GM21526 (cell line): Measurements from ENCODE around the gene RBPJL.

Experiments used
- ATAC-seq: cut with Tn5 transposase; IDR thresholded peaks from one replicate; pipeline ENCODE4 v1.9.1; 2021; ENCODE audit warnings: moderate library complexity; ENCODE audit not compliant: unreplicated experiment, low FRiP score

Gene RBPJL

GRCh38 chr20:45306431-45306982, at the start of gene RBPJL:
Gene RBPJL, plus strand, starts transcription at chr20:45306840. Its CDS starts 83 bp downstream, at chr20:45306923.
- ATAC-seq, result no peak

GRCh38 chr20:45257161-45257560, 49.5 kb upstream of the RBPJL start:
- ATAC-seq, result no peak

DNA sequence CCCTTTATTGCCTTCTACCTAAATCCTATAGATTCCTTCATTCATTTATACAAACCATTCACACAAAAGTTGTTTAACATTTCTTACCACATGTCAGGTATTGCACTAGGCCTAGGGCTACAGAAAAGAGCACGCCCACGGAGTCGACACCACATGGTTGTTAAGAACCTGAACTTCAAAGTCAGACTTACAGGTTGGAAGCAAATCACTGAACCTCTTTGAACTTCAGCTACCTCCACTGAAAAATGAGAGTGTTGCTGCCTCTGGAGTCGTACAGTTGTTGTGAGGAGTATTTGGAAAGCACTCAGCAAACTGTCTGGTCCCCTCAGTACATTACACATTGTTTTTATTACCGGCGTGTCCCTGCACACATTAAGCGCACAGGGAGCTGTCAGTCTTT, 48.9 kb upstream of the RBPJL start:
- no peak for ATAC-seq

DNA sequence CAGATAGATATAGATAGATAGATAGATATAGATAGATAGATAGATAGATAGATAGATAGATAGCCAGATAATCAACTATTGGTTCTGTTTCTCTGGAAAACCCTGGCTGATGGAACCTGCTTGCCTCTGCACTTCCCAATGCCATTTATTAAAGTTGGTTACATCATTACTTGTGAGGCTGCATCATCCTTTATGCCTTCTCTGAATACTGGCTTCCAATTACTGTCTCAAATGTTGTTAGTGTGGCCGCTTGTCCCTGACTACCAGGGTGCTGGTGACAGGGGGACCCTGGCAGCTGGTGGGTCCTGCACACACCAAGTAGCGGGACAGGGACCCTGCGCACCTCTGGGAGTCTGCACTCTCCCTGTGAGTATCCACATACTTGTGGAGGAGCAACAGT, 48.4 kb upstream of the RBPJL start:
- ATAC-seq, result no peak

- no peak for ATAC-seq
Observed at GRCh38 chr20:45258664-45259063, 48.0 kb upstream of the RBPJL start.

DNA sequence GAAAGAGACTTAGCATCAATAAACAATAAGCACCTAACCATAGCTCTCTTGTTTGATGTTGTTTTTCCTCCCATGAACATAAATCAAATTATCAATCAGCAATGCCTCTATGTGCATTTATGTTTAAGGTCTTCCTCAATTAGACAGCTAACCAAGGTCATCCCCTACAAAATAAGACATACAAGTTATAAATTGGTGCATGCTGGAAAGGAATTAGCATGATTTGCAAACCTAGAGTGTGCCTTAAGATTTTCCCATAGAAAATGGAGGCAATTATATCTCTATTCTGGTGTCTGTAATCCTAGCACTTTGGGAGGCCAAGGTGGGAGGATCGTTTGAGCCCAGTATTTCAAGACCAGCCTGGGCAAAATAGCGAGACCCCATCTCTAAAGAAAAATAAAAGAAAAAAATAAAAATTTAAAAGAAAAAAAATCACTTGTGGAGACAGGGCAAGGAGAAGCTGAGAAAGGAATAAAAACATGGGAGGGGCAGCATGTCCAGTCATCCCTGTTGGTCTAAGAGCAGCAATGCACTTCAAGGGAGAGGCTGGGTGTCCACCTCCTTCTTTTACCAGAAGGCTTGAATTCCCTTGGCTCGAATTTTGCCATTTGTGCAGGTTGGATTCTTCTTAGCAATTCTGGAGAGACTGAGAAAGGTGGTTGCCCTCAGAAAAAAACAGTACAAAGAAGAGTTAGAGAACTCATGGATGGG, 42.9 kb upstream of the RBPJL start:
- no peak for ATAC-seq

DNA sequence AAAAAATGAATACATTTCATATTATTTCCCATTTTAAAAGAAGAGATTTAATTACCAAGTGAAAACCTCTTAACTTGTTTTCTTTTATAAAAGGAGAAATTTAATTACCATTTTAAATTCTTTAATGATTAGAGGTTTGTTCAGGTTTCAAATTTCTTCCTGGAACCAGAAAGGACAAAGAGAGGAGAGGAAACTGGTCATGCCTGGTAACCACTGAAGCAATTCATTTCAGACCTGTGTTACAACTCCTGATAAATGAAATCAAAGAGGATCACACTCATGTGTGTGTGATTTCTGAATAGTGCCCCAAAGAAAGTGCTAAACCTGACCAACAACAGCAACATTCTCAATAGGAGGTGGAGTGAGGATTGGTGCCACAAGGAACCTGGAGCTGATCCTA, 39.7 kb upstream of the RBPJL start:
- ATAC-seq, result no peak

GRCh38 chr20:45268531-45268930, 38.1 kb upstream of the RBPJL start:
- no peak for ATAC-seq

DNA sequence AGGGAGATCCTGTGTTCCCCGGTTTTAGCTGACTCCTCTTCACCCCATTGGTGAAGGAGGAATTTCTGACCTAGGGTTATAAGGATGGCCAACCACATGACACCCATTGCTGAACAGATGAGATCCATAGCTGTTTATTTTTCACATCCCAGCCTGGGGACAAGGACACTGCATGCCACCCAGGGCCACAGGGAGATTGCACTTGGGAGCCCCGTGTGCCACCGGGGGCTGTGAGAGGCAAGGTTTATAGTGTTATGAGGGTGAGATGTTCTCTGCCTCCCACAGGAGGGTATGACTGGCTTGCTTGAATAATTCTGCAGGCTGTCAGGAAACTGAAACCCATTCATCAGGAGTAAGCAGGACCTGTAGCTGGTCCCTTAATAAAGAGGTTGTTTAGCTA, 37.6 kb upstream of the RBPJL start:
- no peak for ATAC-seq

- ATAC-seq, result no peak
Observed at GRCh38 chr20:45269754-45270270, 36.8 kb upstream of the RBPJL start.

DNA sequence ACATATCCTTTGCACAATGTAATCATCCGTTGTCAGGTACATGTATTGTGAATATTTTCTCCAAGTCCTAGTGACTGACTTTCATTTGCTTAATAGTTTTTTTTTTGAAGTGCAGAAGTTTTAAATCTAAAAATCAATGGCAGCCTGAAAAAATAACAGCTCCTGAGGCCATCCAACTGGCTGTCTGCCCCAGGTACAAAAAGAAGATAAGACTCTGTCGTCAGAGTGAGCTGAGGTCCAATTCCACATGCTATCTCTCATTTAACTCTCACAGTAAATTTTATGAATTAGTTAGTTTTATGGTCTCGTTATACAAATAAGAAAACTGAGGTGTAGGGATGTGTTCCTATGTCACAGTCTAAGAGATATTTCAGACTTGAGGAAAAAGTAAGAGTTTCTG, 31.3 kb upstream of the RBPJL start:
- no peak for ATAC-seq

DNA sequence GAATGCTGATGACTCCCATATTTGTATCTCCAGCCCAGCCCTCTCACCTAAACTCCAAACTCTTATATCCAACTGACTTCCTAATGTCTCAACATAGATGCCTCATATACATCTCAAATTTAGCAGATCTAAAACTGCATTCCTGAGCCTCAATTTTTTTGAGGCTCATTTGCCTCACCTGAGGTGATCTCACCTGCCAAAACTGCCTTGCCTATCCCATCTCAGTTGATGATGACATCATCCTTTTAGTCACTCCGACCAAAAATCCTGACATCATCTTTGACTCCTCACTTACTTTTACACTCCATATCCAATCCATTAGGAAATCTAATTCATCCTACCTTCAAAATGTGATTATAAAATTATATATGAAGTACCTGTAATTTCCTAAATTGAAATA, 26.6 kb upstream of the RBPJL start:
- ATAC-seq, result no peak

GRCh38 chr20:45282700-45283550, 23.7 kb upstream of the RBPJL start:
- no peak for ATAC-seq

GRCh38 chr20:45283551-45284057, 23.0 kb upstream of the RBPJL start:
- no peak for ATAC-seq

DNA sequence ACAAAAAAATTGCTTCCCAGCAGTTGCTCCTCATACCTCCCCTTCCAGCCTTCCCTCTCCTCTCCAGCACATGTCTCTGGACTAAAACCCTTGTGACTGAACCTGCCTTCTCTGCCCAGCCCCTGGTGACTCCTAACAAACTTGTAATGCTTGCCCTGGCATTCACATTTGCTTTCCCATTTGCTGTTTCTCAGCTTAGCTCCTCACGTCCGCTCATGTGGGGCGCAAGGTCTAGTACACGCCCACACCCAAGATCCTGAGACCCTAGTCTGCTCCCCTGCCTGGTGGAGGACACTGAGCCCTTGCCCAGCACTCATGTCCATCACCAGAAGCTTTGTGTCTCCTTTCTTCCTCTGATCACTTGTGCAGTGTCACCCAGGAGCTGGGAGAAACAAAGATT, 18.3 kb upstream of the RBPJL start:
- ATAC-seq, result no peak

DNA sequence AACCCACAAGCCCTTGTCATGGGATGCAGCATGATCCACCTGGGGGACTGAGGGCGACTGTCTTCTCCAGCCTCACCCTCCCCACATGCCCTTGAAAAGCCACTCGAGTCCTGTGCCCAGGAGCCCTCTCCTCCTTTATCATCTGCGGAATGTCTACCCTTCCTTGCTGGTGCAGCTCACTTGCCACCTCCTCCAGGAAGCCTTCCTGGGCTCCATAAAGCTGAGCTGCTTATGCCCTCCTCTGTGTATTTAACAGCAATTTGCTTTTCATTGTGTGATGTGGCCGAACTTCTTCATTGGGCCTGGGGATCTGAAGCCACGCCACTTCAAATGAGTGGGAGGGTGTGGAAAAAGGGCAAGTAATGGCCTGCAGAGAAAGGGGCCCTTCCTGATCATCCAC, 17.8 kb upstream of the RBPJL start:
- no peak for ATAC-seq

GRCh38 chr20:45289942-45290676, 16.5 kb upstream of the RBPJL start:
- no peak for ATAC-seq

DNA sequence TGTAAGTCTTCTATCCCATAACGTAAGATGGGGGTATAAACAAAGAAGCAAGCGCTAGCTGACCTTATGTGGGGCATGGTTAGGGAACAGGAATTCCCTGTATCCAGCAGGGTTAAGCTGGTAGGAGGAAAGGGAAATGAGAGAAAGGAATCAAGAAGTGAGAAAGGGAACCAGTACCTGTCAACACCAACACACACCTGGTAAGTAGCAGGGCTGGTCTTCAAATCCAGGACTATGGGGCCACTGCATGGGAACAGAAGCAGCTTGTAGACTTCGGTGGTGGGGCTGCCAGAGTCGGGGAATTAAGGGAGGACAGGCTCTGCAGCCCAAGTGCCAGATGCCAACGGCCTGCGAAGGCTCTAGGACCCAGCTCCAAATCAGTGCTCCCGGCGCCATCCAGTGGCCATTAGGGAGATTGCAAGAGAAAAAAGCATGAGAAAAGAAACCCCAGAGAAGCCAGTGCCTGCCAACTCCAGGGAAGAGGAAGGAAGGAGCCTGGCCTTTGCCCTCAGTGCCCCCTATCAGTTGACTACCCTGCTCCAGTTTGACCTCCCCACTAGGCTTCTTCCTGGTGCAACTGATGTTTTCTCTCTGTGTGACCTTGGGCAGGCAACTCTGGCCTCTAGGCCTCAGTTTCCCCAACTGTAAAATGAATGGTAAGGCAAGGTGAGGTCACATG, 15.8 kb upstream of the RBPJL start:
- ATAC-seq, result no peak

DNA sequence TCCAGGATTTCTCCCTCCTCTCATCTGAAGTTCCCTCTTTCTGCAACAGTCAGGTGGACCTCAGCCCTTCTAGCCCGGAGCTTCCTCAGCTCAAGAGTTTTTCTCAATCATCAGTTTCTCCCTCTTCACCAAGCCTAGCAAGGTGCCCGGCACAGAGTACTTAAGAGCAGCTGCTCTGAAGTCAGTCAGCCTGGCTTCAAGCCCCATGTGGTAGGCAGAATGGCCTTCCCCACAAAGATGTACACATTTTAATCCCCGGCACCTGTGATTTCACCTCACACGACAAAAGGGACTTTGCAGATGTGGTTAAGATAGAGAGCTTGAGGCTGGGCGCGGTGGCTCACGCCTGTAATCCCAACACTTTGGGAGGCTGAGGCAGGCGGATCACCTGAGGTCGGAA, 15.1 kb upstream of the RBPJL start:
- ATAC-seq, result no peak

DNA sequence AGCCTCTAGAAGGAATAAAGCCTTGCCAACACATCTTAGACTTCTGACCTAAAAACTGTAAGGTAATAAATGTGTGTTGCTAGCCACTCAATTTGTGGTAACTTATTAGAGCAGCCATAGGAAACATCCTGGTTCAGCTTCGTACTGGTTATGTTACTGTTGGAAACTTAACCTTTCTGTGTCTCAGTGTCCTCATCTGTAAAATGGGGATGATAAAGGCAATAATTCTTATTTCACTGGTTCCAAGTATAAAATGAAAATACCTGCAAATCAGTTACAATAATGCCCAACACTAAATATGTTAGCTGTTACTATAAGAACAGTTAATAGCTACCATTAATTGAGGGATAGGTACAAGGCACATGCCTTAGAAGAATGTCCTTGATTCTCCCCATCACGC, 14.3 kb upstream of the RBPJL start:
- no peak for ATAC-seq
